Measurements from ENCODE around the gene ABHD12.
A peak's percentile ranks its signal among the peaks of the same experiment; 100 is the strongest.

The ABHD12 gene

GRCh38 chr20:25325073-25325472, 65.6 kb downstream of the ABHD12 start:
- H3K36me3 ChIP-seq (ENCODE audit: control insufficient read depth in 2 of 2, insufficient read depth in 2 of 2, low read length in 2 of 2) = peaks cover 3 to 10% of the 10 kb centered on the region in 2 donors
- H3K27me3 ChIP-seq (ENCODE audit: control insufficient read depth in 2 of 2, insufficient read depth in 2 of 2, low read length in 2 of 2) = no peaks in the 10 kb centered on the region
- H3K27ac ChIP-seq (ENCODE audit: low read depth in 2 of 2, low read length in 2 of 2) = peak overlapping the region; percentile 49 to 56
- H3K4me1 ChIP-seq (ENCODE audit: control insufficient read depth in 2 of 2, insufficient read depth in 2 of 2, low read length in 2 of 2) = peaks cover 16 to 18% of the 10 kb centered on the region in 2 donors
- no peaks in the 10 kb centered on the region for H3K9me3 ChIP-seq (ENCODE audit: control insufficient read depth in 2 of 2, low read length in 2 of 2)
- no peak overlapping the region for H3K4me3 ChIP-seq (ENCODE audit: low read length in 2 of 2)
- no peak overlapping the region for H3K9ac ChIP-seq (ENCODE audit: low read depth in 1 of 2, low read length in 2 of 2)

- peak overlapping the region in 1 of 2 donors; percentile 56 for H3K27ac ChIP-seq (ENCODE audit: low read depth in 2 of 2, low read length in 2 of 2)
- no peak overlapping the region for H3K9ac ChIP-seq (ENCODE audit: low read depth in 1 of 2, low read length in 2 of 2)
- peaks cover 3 to 10% of the 10 kb centered on the region in 2 donors for H3K36me3 ChIP-seq (ENCODE audit: control insufficient read depth in 2 of 2, insufficient read depth in 2 of 2, low read length in 2 of 2)
- H3K27me3 ChIP-seq (ENCODE audit: control insufficient read depth in 2 of 2, insufficient read depth in 2 of 2, low read length in 2 of 2) = no peaks in the 10 kb centered on the region
- H3K9me3 ChIP-seq (ENCODE audit: control insufficient read depth in 2 of 2, low read length in 2 of 2) = no peaks in the 10 kb centered on the region
- H3K4me1 ChIP-seq (ENCODE audit: control insufficient read depth in 2 of 2, insufficient read depth in 2 of 2, low read length in 2 of 2) = peaks cover 16 to 18% of the 10 kb centered on the region in 2 donors
- no peak overlapping the region for H3K4me3 ChIP-seq (ENCODE audit: low read length in 2 of 2)
Measured at GRCh38 chr20:25324412-25324811, 66.2 kb downstream of the ABHD12 start.

- Histone ChIP-seq H3K9me3 (ENCODE audit: control insufficient read depth in 2 of 2, low read length in 2 of 2) (no peaks in the 10 kb centered on the region), H3K27me3 (ENCODE audit: control insufficient read depth in 2 of 2, insufficient read depth in 2 of 2, low read length in 2 of 2) (no peaks in the 10 kb centered on the region), H3K4me3 (ENCODE audit: low read length in 2 of 2) (no peak overlapping the region), H3K4me1 (ENCODE audit: control insufficient read depth in 2 of 2, insufficient read depth in 2 of 2, low read length in 2 of 2) (peaks cover 18 to 20% of the 10 kb centered on the region in 2 donors), H3K36me3 (ENCODE audit: control insufficient read depth in 2 of 2, insufficient read depth in 2 of 2, low read length in 2 of 2) (peaks cover 3 to 10% of the 10 kb centered on the region in 2 donors), H3K27ac (ENCODE audit: low read depth in 2 of 2, low read length in 2 of 2) (peak overlapping the region in 1 of 2 donors; percentile 35), H3K9ac (ENCODE audit: low read depth in 1 of 2, low read length in 2 of 2) (no peak overlapping the region)
Measured at GRCh38 chr20:25323496-25324246, 67.0 kb downstream of the ABHD12 start.

- Histone ChIP-seq H3K27ac (ENCODE audit: low read depth in 2 of 2, low read length in 2 of 2) (peak overlapping the region in 1 of 2 donors; percentile 10), H3K4me1 (ENCODE audit: control insufficient read depth in 2 of 2, insufficient read depth in 2 of 2, low read length in 2 of 2) (peaks cover 24 to 27% of the 10 kb centered on the region in 2 donors), H3K4me3 (ENCODE audit: low read length in 2 of 2) (no peak overlapping the region), H3K36me3 (ENCODE audit: control insufficient read depth in 2 of 2, insufficient read depth in 2 of 2, low read length in 2 of 2) (peaks cover 3 to 10% of the 10 kb centered on the region in 2 donors), H3K27me3 (ENCODE audit: control insufficient read depth in 2 of 2, insufficient read depth in 2 of 2, low read length in 2 of 2) (no peaks in the 10 kb centered on the region), H3K9me3 (ENCODE audit: control insufficient read depth in 2 of 2, low read length in 2 of 2) (no peaks in the 10 kb centered on the region), H3K9ac (ENCODE audit: low read depth in 1 of 2, low read length in 2 of 2) (no peak overlapping the region)
Measured at GRCh38 chr20:25321991-25322390, 68.6 kb downstream of the ABHD12 start.

- no peak overlapping the region for H3K9ac ChIP-seq (ENCODE audit: low read depth in 1 of 2, low read length in 2 of 2)
- H3K4me1 ChIP-seq (ENCODE audit: control insufficient read depth in 2 of 2, insufficient read depth in 2 of 2, low read length in 2 of 2) = peaks cover 27 to 32% of the 10 kb centered on the region in 2 donors
- H3K36me3 ChIP-seq (ENCODE audit: control insufficient read depth in 2 of 2, insufficient read depth in 2 of 2, low read length in 2 of 2) = peaks cover 3 to 10% of the 10 kb centered on the region in 2 donors
- no peaks in the 10 kb centered on the region for H3K9me3 ChIP-seq (ENCODE audit: control insufficient read depth in 2 of 2, low read length in 2 of 2)
- peak overlapping the region in 1 of 2 donors; percentile 10 for H3K27ac ChIP-seq (ENCODE audit: low read depth in 2 of 2, low read length in 2 of 2)
- no peak overlapping the region for H3K4me3 ChIP-seq (ENCODE audit: low read length in 2 of 2)
- H3K27me3 ChIP-seq (ENCODE audit: control insufficient read depth in 2 of 2, insufficient read depth in 2 of 2, low read length in 2 of 2) = no peaks in the 10 kb centered on the region
Measured at GRCh38 chr20:25321262-25321831, 69.3 kb downstream of the ABHD12 start.

GRCh38 chr20:25320035-25320800, 70.4 kb downstream of the ABHD12 start:
- Histone ChIP-seq H3K9ac (ENCODE audit: low read depth in 1 of 2, low read length in 2 of 2) (no peak overlapping the region), H3K4me1 (ENCODE audit: control insufficient read depth in 2 of 2, insufficient read depth in 2 of 2, low read length in 2 of 2) (peaks cover 27 to 29% of the 10 kb centered on the region in 2 donors)

GRCh38 chr20:25319241-25320034, 71.2 kb downstream of the ABHD12 start:
- peaks cover 25 to 29% of the 10 kb centered on the region in 2 donors for H3K4me1 ChIP-seq (ENCODE audit: control insufficient read depth in 2 of 2, insufficient read depth in 2 of 2, low read length in 2 of 2)
- peaks cover 3 to 13% of the 10 kb centered on the region in 2 donors for H3K36me3 ChIP-seq (ENCODE audit: control insufficient read depth in 2 of 2, insufficient read depth in 2 of 2, low read length in 2 of 2)
- H3K9me3 ChIP-seq (ENCODE audit: control insufficient read depth in 2 of 2, low read length in 2 of 2) = no peaks in the 10 kb centered on the region
- no peaks in the 10 kb centered on the region for H3K27me3 ChIP-seq (ENCODE audit: control insufficient read depth in 2 of 2, insufficient read depth in 2 of 2, low read length in 2 of 2)
- no peak overlapping the region for H3K4me3 ChIP-seq (ENCODE audit: low read length in 2 of 2)
- H3K9ac ChIP-seq (ENCODE audit: low read depth in 1 of 2, low read length in 2 of 2) = no peak overlapping the region
- peak overlapping the region; percentile 32 to 63 for H3K27ac ChIP-seq (ENCODE audit: low read depth in 2 of 2, low read length in 2 of 2)

More at GRCh38 chr20:25320035-25320800, 70.4 kb downstream of the ABHD12 start:
- Histone ChIP-seq H3K9me3 (ENCODE audit: control insufficient read depth in 2 of 2, low read length in 2 of 2) (no peaks in the 10 kb centered on the region), H3K27me3 (ENCODE audit: control insufficient read depth in 2 of 2, insufficient read depth in 2 of 2, low read length in 2 of 2) (no peaks in the 10 kb centered on the region), H3K4me3 (ENCODE audit: low read length in 2 of 2) (no peak overlapping the region), H3K36me3 (ENCODE audit: control insufficient read depth in 2 of 2, insufficient read depth in 2 of 2, low read length in 2 of 2) (peaks cover 3 to 10% of the 10 kb centered on the region in 2 donors), H3K27ac (ENCODE audit: low read depth in 2 of 2, low read length in 2 of 2) (no peak overlapping the region)

- peaks cover 19 to 25% of the 10 kb centered on the region in 2 donors for H3K4me1 ChIP-seq (ENCODE audit: control insufficient read depth in 2 of 2, insufficient read depth in 2 of 2, low read length in 2 of 2)
- peak overlapping the region; percentile 13 to 63 for H3K27ac ChIP-seq (ENCODE audit: low read depth in 2 of 2, low read length in 2 of 2)
- H3K9ac ChIP-seq (ENCODE audit: low read depth in 1 of 2, low read length in 2 of 2) = no peak overlapping the region
- H3K9me3 ChIP-seq (ENCODE audit: control insufficient read depth in 2 of 2, low read length in 2 of 2) = no peaks in the 10 kb centered on the region
- no peaks in the 10 kb centered on the region for H3K27me3 ChIP-seq (ENCODE audit: control insufficient read depth in 2 of 2, insufficient read depth in 2 of 2, low read length in 2 of 2)
- no peak overlapping the region for H3K4me3 ChIP-seq (ENCODE audit: low read length in 2 of 2)
- peaks cover 3 to 13% of the 10 kb centered on the region in 2 donors for H3K36me3 ChIP-seq (ENCODE audit: control insufficient read depth in 2 of 2, insufficient read depth in 2 of 2, low read length in 2 of 2)
Measured at GRCh38 chr20:25318471-25319240, 72.0 kb downstream of the ABHD12 start.
